ENCODE measurements around the gene APOM.
A peak's percentile ranks its signal among the peaks of the same experiment; 100 is the strongest.

The APOM gene

DNA sequence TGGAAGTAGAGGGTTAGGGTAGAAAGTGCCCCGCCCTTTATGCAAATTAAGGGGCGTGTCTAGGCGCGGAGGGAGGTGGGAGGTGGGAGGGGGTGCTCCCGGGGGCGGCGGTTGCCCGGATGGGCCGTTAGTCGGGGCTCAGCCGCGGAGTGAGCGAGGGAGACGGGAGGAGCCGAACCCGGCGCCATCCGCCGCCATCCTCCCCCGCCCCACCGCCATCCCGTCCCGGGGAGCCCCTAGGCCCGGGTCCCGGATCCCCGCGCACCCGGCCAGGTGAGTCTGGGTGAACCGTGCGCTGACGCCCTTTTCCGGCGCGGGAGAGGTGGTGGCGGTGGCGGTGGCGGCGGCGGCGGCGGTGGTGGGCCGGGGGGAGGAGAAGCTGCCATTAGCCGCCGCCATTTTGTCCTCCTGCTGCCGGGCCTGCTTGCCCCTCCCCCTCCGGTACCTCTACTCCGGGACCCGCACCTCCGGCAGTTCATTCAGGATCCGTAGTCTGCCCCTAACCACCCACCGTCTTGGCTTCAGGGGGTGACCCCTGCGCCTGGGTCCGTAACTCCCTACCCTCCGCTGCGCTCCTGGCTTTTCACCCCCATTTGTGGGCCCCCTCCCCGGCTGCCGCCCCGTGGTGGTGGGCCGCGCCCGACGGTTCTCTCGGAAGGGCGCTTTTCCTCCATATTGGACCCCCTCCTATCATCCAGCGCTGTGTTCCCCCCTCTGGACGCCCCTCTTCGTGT lies 34.9 kb upstream of the APOM start, which contains the start of gene PRRC2A (continued):
- TF ChIP-seq, protein P1, sequence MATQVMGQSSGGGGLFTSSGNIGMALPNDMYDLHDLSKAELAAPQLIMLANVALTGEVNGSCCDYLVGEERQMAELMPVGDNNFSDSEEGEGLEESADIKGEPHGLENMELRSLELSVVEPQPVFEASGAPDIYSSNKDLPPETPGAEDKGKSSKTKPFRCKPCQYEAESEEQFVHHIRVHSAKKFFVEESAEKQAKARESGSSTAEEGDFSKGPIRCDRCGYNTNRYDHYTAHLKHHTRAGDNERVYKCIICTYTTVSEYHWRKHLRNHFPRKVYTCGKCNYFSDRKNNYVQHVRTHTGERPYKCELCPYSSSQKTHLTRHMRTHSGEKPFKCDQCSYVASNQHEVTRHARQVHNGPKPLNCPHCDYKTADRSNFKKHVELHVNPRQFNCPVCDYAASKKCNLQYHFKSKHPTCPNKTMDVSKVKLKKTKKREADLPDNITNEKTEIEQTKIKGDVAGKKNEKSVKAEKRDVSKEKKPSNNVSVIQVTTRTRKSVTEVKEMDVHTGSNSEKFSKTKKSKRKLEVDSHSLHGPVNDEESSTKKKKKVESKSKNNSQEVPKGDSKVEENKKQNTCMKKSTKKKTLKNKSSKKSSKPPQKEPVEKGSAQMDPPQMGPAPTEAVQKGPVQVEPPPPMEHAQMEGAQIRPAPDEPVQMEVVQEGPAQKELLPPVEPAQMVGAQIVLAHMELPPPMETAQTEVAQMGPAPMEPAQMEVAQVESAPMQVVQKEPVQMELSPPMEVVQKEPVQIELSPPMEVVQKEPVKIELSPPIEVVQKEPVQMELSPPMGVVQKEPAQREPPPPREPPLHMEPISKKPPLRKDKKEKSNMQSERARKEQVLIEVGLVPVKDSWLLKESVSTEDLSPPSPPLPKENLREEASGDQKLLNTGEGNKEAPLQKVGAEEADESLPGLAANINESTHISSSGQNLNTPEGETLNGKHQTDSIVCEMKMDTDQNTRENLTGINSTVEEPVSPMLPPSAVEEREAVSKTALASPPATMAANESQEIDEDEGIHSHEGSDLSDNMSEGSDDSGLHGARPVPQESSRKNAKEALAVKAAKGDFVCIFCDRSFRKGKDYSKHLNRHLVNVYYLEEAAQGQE (tag by site-specific recombination; IDR thresholded peaks at IDR 0.05) = peak; percentile 52
- TF ChIP-seq, protein P2, sequence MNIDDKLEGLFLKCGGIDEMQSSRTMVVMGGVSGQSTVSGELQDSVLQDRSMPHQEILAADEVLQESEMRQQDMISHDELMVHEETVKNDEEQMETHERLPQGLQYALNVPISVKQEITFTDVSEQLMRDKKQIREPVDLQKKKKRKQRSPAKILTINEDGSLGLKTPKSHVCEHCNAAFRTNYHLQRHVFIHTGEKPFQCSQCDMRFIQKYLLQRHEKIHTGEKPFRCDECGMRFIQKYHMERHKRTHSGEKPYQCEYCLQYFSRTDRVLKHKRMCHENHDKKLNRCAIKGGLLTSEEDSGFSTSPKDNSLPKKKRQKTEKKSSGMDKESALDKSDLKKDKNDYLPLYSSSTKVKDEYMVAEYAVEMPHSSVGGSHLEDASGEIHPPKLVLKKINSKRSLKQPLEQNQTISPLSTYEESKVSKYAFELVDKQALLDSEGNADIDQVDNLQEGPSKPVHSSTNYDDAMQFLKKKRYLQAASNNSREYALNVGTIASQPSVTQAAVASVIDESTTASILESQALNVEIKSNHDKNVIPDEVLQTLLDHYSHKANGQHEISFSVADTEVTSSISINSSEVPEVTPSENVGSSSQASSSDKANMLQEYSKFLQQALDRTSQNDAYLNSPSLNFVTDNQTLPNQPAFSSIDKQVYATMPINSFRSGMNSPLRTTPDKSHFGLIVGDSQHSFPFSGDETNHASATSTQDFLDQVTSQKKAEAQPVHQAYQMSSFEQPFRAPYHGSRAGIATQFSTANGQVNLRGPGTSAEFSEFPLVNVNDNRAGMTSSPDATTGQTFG (tag by site-specific recombination; IDR thresholded peaks at IDR 0.05; ENCODE audit: borderline replicate concordance) = no peak
- TF ChIP-seq OVOL3 (tag by site-specific recombination; IDR thresholded peaks at IDR 0.05) (peak; percentile 31; the same call in 1 of the 2 replicates), HOXA7 (CRISPR knock-in tag; IDR thresholded peaks at IDR 0.05; ENCODE audit: borderline replicate concordance) (no peak), ZNF830 (tag by site-specific recombination; IDR thresholded peaks at IDR 0.05; ENCODE audit: low read depth) (no peak), ZNF544 (tag by site-specific recombination; IDR thresholded peaks at IDR 0.05) (no peak), ZFP3 (tag by site-specific recombination; IDR thresholded peaks at IDR 0.05; ENCODE audit: low read depth) (no peak), ZNF174 (tag by site-specific recombination; IDR thresholded peaks at IDR 0.05) (no peak), ZBTB20 (tag by site-specific recombination; IDR thresholded peaks at IDR 0.05) (peak; percentile 72; the same call in 1 of the 2 replicates), ZNF416 (tag by site-specific recombination; IDR thresholded peaks at IDR 0.05) (no peak), ZNF248 (tag by site-specific recombination; IDR thresholded peaks at IDR 0.05) (no peak), ZNF660 (tag by site-specific recombination; IDR thresholded peaks at IDR 0.05) (peak; percentile 74), ZNF521 (tag by site-specific recombination; IDR thresholded peaks at IDR 0.05) (no peak), ZBTB1 (tag by site-specific recombination; IDR thresholded peaks at IDR 0.05) (no peak), SP3 (tag by site-specific recombination; IDR thresholded peaks at IDR 0.05) (peak; percentile 84), ZFHX2 (tag by site-specific recombination; conservative IDR thresholded peaks at IDR 0.05) (peak; percentile 29; the same call in 1 of the 2 replicates), ZBTB21 (tag by site-specific recombination; IDR thresholded peaks at IDR 0.05) (no peak; the same call in 1 of the 2 replicates), RBAK (tag by site-specific recombination; IDR thresholded peaks at IDR 0.05) (no peak), ZNF24 (tag by site-specific recombination; IDR thresholded peaks at IDR 0.05) (0 out of 2 replicates have a peak, but pooled peaks have one; percentile 61), ZNF391 (tag by site-specific recombination; IDR thresholded peaks at IDR 0.05; ENCODE audit: borderline replicate concordance, low read depth) (peak; percentile 89; the same call in 1 of the 2 replicates), ZNF354C (tag by site-specific recombination; IDR thresholded peaks at IDR 0.05; ENCODE audit: borderline replicate concordance, low read depth) (no peak), SETDB1 (IDR thresholded peaks at IDR 0.05; ENCODE audit: insufficient read length, low read length) (no peak), ZNF423 (tag by site-specific recombination; IDR thresholded peaks at IDR 0.05) (peak; percentile 12; the same call in 1 of the 2 replicates), MZF1 (tag by site-specific recombination; IDR thresholded peaks at IDR 0.05; ENCODE audit: borderline replicate concordance) (no peak; the same call in 1 of the 2 replicates)
- TF ChIP-seq, protein P3, sequence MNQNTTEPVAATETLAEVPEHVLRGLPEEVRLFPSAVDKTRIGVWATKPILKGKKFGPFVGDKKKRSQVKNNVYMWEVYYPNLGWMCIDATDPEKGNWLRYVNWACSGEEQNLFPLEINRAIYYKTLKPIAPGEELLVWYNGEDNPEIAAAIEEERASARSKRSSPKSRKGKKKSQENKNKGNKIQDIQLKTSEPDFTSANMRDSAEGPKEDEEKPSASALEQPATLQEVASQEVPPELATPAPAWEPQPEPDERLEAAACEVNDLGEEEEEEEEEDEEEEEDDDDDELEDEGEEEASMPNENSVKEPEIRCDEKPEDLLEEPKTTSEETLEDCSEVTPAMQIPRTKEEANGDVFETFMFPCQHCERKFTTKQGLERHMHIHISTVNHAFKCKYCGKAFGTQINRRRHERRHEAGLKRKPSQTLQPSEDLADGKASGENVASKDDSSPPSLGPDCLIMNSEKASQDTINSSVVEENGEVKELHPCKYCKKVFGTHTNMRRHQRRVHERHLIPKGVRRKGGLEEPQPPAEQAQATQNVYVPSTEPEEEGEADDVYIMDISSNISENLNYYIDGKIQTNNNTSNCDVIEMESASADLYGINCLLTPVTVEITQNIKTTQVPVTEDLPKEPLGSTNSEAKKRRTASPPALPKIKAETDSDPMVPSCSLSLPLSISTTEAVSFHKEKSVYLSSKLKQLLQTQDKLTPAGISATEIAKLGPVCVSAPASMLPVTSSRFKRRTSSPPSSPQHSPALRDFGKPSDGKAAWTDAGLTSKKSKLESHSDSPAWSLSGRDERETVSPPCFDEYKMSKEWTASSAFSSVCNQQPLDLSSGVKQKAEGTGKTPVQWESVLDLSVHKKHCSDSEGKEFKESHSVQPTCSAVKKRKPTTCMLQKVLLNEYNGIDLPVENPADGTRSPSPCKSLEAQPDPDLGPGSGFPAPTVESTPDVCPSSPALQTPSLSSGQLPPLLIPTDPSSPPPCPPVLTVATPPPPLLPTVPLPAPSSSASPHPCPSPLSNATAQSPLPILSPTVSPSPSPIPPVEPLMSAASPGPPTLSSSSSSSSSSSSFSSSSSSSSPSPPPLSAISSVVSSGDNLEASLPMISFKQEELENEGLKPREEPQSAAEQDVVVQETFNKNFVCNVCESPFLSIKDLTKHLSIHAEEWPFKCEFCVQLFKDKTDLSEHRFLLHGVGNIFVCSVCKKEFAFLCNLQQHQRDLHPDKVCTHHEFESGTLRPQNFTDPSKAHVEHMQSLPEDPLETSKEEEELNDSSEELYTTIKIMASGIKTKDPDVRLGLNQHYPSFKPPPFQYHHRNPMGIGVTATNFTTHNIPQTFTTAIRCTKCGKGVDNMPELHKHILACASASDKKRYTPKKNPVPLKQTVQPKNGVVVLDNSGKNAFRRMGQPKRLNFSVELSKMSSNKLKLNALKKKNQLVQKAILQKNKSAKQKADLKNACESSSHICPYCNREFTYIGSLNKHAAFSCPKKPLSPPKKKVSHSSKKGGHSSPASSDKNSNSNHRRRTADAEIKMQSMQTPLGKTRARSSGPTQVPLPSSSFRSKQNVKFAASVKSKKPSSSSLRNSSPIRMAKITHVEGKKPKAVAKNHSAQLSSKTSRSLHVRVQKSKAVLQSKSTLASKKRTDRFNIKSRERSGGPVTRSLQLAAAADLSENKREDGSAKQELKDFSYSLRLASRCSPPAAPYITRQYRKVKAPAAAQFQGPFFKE (tag by site-specific recombination; IDR thresholded peaks at IDR 0.05; ENCODE audit: borderline replicate concordance) = no peak
- TF ChIP-seq, protein P4, sequence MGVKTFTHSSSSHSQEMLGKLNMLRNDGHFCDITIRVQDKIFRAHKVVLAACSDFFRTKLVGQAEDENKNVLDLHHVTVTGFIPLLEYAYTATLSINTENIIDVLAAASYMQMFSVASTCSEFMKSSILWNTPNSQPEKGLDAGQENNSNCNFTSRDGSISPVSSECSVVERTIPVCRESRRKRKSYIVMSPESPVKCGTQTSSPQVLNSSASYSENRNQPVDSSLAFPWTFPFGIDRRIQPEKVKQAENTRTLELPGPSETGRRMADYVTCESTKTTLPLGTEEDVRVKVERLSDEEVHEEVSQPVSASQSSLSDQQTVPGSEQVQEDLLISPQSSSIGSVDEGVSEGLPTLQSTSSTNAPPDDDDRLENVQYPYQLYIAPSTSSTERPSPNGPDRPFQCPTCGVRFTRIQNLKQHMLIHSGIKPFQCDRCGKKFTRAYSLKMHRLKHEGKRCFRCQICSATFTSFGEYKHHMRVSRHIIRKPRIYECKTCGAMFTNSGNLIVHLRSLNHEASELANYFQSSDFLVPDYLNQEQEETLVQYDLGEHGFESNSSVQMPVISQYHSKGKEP (tag by site-specific recombination; IDR thresholded peaks at IDR 0.05) = no peak

Measured in HEK293 (cell line).